Peyer's patch (tissue), 4 donors: ENCODE measurements around the gene TNFSF12. TPM values are rescaled to one million over a fixed set of nuclear protein-coding genes. Genes with fewer than 3 reads are reported as not detected.

Experiments
- DNase-seq, 3 donors: peaks; one replicate each; pipeline ENCODE4 v3.0.0-alpha.2; 2017 to 2019
- H3K27ac ChIP-seq, 4 donors: fragments of 200-600 bp; sonication (generic); one replicate each; pipeline ENCODE4 v1.5.1; 2016 to 2019
- H3K27me3 ChIP-seq, 2 donors: fragments of 200-600 bp; sonication (generic); one replicate each; pipeline ENCODE4 v1.5.1; 2019
- H3K36me3 ChIP-seq, 3 donors: fragments of 200-600 bp; sonication (generic); one replicate each; pipeline ENCODE4 v1.5.1; 2016 to 2019
- H3K4me1 ChIP-seq, 4 donors: fragments of 200-600 bp; sonication (generic); one replicate each; pipeline ENCODE4 v1.5.1; 2016 to 2019
- H3K4me3 ChIP-seq, 4 donors: fragments of 200-600 bp; sonication (generic); 1 replicate in 3 of 4; 2 replicates in 1 of 4; pipeline ENCODE4 v1.5.1; 2016 to 2019; ENCODE audit warnings: mild to moderate bottlenecking in 1 of 4
- H3K9me3 ChIP-seq, 4 donors: fragments of 200-600 bp; sonication (generic); one replicate each; pipeline ENCODE4 v1.5.1; 2016 to 2019; ENCODE audit warnings: mild to moderate bottlenecking in 1 of 4
- CTCF ChIP-seq, 6 experiments: fragments of 450-650 bp in 4 of 6; fragments of 200-600 bp in 2 of 6; sonication (generic) in 1 of 6; IDR thresholded peaks; one replicate each; pipeline ENCODE4 v1.5.1; 2017 to 2019; ENCODE audit warnings: antibody characterized with exemption in 6 of 6, mild to moderate bottlenecking in 3 of 6, moderate library complexity in 1 of 6
- POLR2A ChIP-seq, 2 donors: fragments of 450-650 bp; IDR thresholded peaks; one replicate each; pipeline ENCODE4 v1.5.1; 2017; ENCODE audit warnings: antibody characterized with exemption in 2 of 2, mild to moderate bottlenecking in 2 of 2, moderate library complexity in 2 of 2
- total RNA-seq, 4 donors: library from RNA; depleted of rRNA; stranded (reverse); fragments of >200 nt; gene quantifications; one replicate each; pipeline ENCODE4 v1.1.0, GENCODE V29; 2016

The TNFSF12 gene
- total RNA-seq, 4 donors from 2014 or later, result 7.6 to 58.6 (median 15.2) TPM

- peaks cover 9 to 61% (median 32%) of the 10 kb centered on the region in 4 donors for H3K4me1 ChIP-seq
- TF ChIP-seq CTCF (IDR thresholded peaks at IDR 0.05), result no peak
- TF ChIP-seq POLR2A (IDR thresholded peaks at IDR 0.05), result no peak
- H3K27ac ChIP-seq, result peak overlapping the region; percentile 89 to 99 (median 93)
- no peak for DNase-seq
- H3K27me3 ChIP-seq, result no peaks in the 10 kb centered on the region
- peaks cover 0 to 40% (median 0%) of the 10 kb centered on the region in 3 donors for H3K36me3 ChIP-seq
- peak overlapping the region; percentile 71 to 99 (median 90) for H3K4me3 ChIP-seq
- peaks cover 0 to 4% (median 0%) of the 10 kb centered on the region in 4 donors for H3K9me3 ChIP-seq
These were observed 13.3 kb downstream of the TNFSF12 start for GRCh38 chr17:7562208-7562605.

- H3K4me3 ChIP-seq, result peak overlapping the region in 1 of 4 donors; percentile 99
- no peak overlapping the region for H3K27ac ChIP-seq
- no peaks in the 10 kb centered on the region for H3K27me3 ChIP-seq
- no peak for DNase-seq
- peaks cover 0 to 4% (median 0%) of the 10 kb centered on the region in 4 donors for H3K9me3 ChIP-seq
- peaks cover 5 to 54% (median 26%) of the 10 kb centered on the region in 4 donors for H3K4me1 ChIP-seq
- TF ChIP-seq POLR2A (IDR thresholded peaks at IDR 0.05) (no peak), CTCF (IDR thresholded peaks at IDR 0.05) (no peak)
- H3K36me3 ChIP-seq, result peaks cover 0 to 44% (median 0%) of the 10 kb centered on the region in 3 donors
These were observed 14.4 kb downstream of the TNFSF12 start for GRCh38 chr17:7563115-7563869.

GRCh38 chr17:7569571-7569970 is 20.7 kb downstream of the TNFSF12 start:
- Histone ChIP-seq H3K27me3 (no peaks in the 10 kb centered on the region), H3K36me3 (peaks cover 0 to 59% (median 0%) of the 10 kb centered on the region in 3 donors), H3K4me3 (no peak overlapping the region), H3K9me3 (no peaks in the 10 kb centered on the region), H3K4me1 (peaks cover 2 to 22% (median 10%) of the 10 kb centered on the region in 4 donors), H3K27ac (no peak overlapping the region)
- TF ChIP-seq POLR2A (IDR thresholded peaks at IDR 0.05) (no peak), CTCF (IDR thresholded peaks at IDR 0.05) (no peak)
- no peak for DNase-seq

GRCh38 chr17:7570351-7570750 is 21.5 kb downstream of the TNFSF12 start:
- Histone ChIP-seq H3K27ac (no peak overlapping the region), H3K9me3 (no peaks in the 10 kb centered on the region), H3K27me3 (no peaks in the 10 kb centered on the region), H3K4me1 (peaks cover 2 to 28% (median 13%) of the 10 kb centered on the region in 4 donors), H3K36me3 (peaks cover 0 to 59% (median 0%) of the 10 kb centered on the region in 3 donors), H3K4me3 (no peak overlapping the region)
- DNase-seq, result no peak
- no peak for TF ChIP-seq POLR2A (IDR thresholded peaks at IDR 0.05)
- no peak for TF ChIP-seq CTCF (IDR thresholded peaks at IDR 0.05)

- peaks cover 0 to 60% (median 0%) of the 10 kb centered on the region in 3 donors for H3K36me3 ChIP-seq
- no peaks in the 10 kb centered on the region for H3K27me3 ChIP-seq
- no peak for TF ChIP-seq CTCF (IDR thresholded peaks at IDR 0.05)
- TF ChIP-seq POLR2A (IDR thresholded peaks at IDR 0.05), result no peak
- peaks cover 2 to 47% (median 13%) of the 10 kb centered on the region in 4 donors for H3K4me1 ChIP-seq
- H3K9me3 ChIP-seq, result no peaks in the 10 kb centered on the region
- peak in 2 of 3 donors; percentile 100 for DNase-seq
- H3K27ac ChIP-seq, result peak overlapping the region; percentile 92 to 100 (median 96)
- peak overlapping the region; percentile 45 to 93 (median 52) for H3K4me3 ChIP-seq
These were observed 23.4 kb downstream of the TNFSF12 start for GRCh38 chr17:7572338-7572587.
